MM.1S (cell line): ENCODE measurements around the gene ZCCHC8.

Experiments used
- DNase-seq: peaks from one replicate; pipeline ENCODE4 v3.0.0-alpha.2; 2015
- H2AFZ ChIP-seq: fragments of 300-600 bp; sonication (generic); 2 replicates; pipeline ENCODE4 v1.6.0; 2016; ENCODE audit warnings: antibody characterized with exemption, low read length
- H3F3A ChIP-seq: fragments of 300-600 bp; sonication (generic); 2 replicates; pipeline ENCODE4 v1.6.1; 2016; ENCODE audit warnings: mild to moderate bottlenecking, antibody characterized with exemption, low read length, moderate library complexity, mixed read lengths; ENCODE audit not compliant: insufficient read depth
- H3K27ac ChIP-seq: fragments of 300-600 bp; sonication (generic); 2 replicates; pipeline ENCODE4 v1.5.1; 2016; ENCODE audit warnings: mild to moderate bottlenecking, low read length
- H3K27me3 ChIP-seq: fragments of 300-600 bp; sonication (generic); replicated peaks from 2 replicates; pipeline ENCODE4 v1.6.0; 2016; ENCODE audit warnings: low read length; ENCODE audit not compliant: insufficient read depth
- H3K36me3 ChIP-seq: fragments of 300-600 bp; sonication (generic); replicated peaks from 2 replicates; pipeline ENCODE4 v1.6.1; 2016; ENCODE audit warnings: mild to moderate bottlenecking, low read length, mixed read lengths; ENCODE audit not compliant: insufficient read depth
- H3K4me1 ChIP-seq: fragments of 300-600 bp; sonication (generic); 2 replicates; pipeline ENCODE4 v1.6.1; 2016; ENCODE audit warnings: low read length, mixed read lengths
- H3K4me2 ChIP-seq: fragments of 300-600 bp; sonication (generic); 2 replicates; pipeline ENCODE4 v1.6.0; 2016; ENCODE audit warnings: low read depth, low read length
- H3K4me3 ChIP-seq: fragments of 300-600 bp; sonication (generic); 2 replicates; pipeline ENCODE4 v1.5.1; 2016; ENCODE audit warnings: low read length, mixed read lengths
- H3K79me2 ChIP-seq: fragments of 300-600 bp; sonication (generic); 2 replicates; pipeline ENCODE4 v1.6.1; 2016; ENCODE audit warnings: mixed run types, low read length, mixed read lengths
- H3K9ac ChIP-seq: fragments of 300-600 bp; sonication (generic); 2 replicates; pipeline ENCODE4 v1.6.1; 2016; ENCODE audit warnings: low read length, mixed read lengths
- H3K9me2 ChIP-seq: fragments of 300-600 bp; sonication (generic); replicated peaks from 2 replicates; pipeline ENCODE4 v1.6.1; 2016; ENCODE audit warnings: mild to moderate bottlenecking, low read length, mixed read lengths; ENCODE audit not compliant: insufficient read depth
- H3K9me3 ChIP-seq: fragments of 300-600 bp; sonication (generic); replicated peaks from 2 replicates; pipeline ENCODE4 v1.6.1; 2016; ENCODE audit warnings: mild to moderate bottlenecking, low read length, mixed read lengths; ENCODE audit not compliant: insufficient read depth
- H4K20me1 ChIP-seq: fragments of 300-600 bp; sonication (generic); 2 replicates; pipeline ENCODE4 v1.6.1; 2016; ENCODE audit warnings: mild to moderate bottlenecking, low read length, moderate library complexity, mixed read lengths; ENCODE audit not compliant: insufficient read depth
- CTCF ChIP-seq: fragments of 300-600 bp; sonication (generic); IDR thresholded peaks from 2 replicates; pipeline ENCODE4 v1.5.1; 2016; ENCODE audit warnings: antibody characterized with exemption, low read length, mixed read lengths
- EZH2 ChIP-seq: fragments of 300-600 bp; sonication (generic); optimal IDR thresholded peaks from 2 replicates; pipeline ENCODE3; 2017; ENCODE audit warnings: low read depth, mild to moderate bottlenecking, antibody characterized with exemption, low read length, mixed read lengths
- EZH2phosphoT487 ChIP-seq: fragments of 300-600 bp; sonication (generic); IDR thresholded peaks from 2 replicates; pipeline ENCODE4 v1.6.1; 2018; ENCODE audit warnings: antibody characterized with exemption, low read length

Gene ZCCHC8

GRCh38 chr12:122518908-122519307 lies 18.2 kb upstream of the ZCCHC8 start:
- Histone ChIP-seq H3K9ac (no peak overlapping the region), H3F3A (peaks cover 3% of the 10 kb centered on the region; the same call in 1 of the 2 replicates), H4K20me1 (peaks cover 3% of the 10 kb centered on the region; the same call in 1 of the 2 replicates), H3K27ac (no peak overlapping the region), H3K4me2 (no peak overlapping the region), H2AFZ (no peak overlapping the region), H3K9me2 (no peaks in the 10 kb centered on the region), H3K4me3 (no peak overlapping the region), H3K36me3 (peaks cover 6% of the 10 kb centered on the region), H3K9me3 (no peaks in the 10 kb centered on the region), H3K79me2 (peaks cover 85% of the 10 kb centered on the region), H3K4me1 (no peaks in the 10 kb centered on the region), H3K27me3 (no peaks in the 10 kb centered on the region)
- no peak for DNase-seq
- TF ChIP-seq CTCF, result no peak
- no peak for TF ChIP-seq EZH2phosphoT487
- TF ChIP-seq EZH2, result no peak

- peaks cover 3% of the 10 kb centered on the region; the same call in 1 of the 2 replicates for H3F3A ChIP-seq
- H3K27me3 ChIP-seq, result no peaks in the 10 kb centered on the region
- DNase-seq, result no peak
- no peaks in the 10 kb centered on the region for H3K9me3 ChIP-seq
- H3K36me3 ChIP-seq, result peaks cover 6% of the 10 kb centered on the region
- no peak overlapping the region for H2AFZ ChIP-seq
- TF ChIP-seq EZH2 (no peak), EZH2phosphoT487 (no peak), CTCF (no peak)
- no peak overlapping the region for H3K27ac ChIP-seq
- H3K9me2 ChIP-seq, result no peaks in the 10 kb centered on the region
- H3K79me2 ChIP-seq, result peaks cover 81% of the 10 kb centered on the region
- H3K4me2 ChIP-seq, result no peak overlapping the region
- no peaks in the 10 kb centered on the region for H3K4me1 ChIP-seq
- H3K4me3 ChIP-seq, result no peak overlapping the region
- 0 out of 2 replicates have a peak, but pooled peaks cover 3% of the 10 kb centered on the region for H4K20me1 ChIP-seq
- no peak overlapping the region for H3K9ac ChIP-seq
Measured at GRCh38 chr12:122517877-122518276, 17.1 kb upstream of the ZCCHC8 start.

- Histone ChIP-seq H3K27me3 (no peaks in the 10 kb centered on the region), H2AFZ (no peak overlapping the region), H3K36me3 (peaks cover 6% of the 10 kb centered on the region; the same call in 1 of the 2 replicates), H3K4me2 (no peak overlapping the region), H3K9me2 (no peaks in the 10 kb centered on the region), H3F3A (peaks cover 3% of the 10 kb centered on the region; the same call in 1 of the 2 replicates), H3K9ac (no peak overlapping the region), H3K4me1 (no peaks in the 10 kb centered on the region), H3K4me3 (no peak overlapping the region), H3K79me2 (peaks cover 76% of the 10 kb centered on the region), H3K9me3 (no peaks in the 10 kb centered on the region), H4K20me1 (no peaks in the 10 kb centered on the region), H3K27ac (no peak overlapping the region)
- DNase-seq, result no peak
- TF ChIP-seq CTCF (no peak), EZH2phosphoT487 (no peak), EZH2 (no peak)
Measured at GRCh38 chr12:122516544-122517361, 16.0 kb upstream of the ZCCHC8 start.
